DOHH2 (cell line): ENCODE data around the gene IL9R.

Source experiments
- H3F3A ChIP-seq: fragments of 200-600 bp; sonication (generic), shearing (Covaris generic); 2 replicates; pipeline ENCODE4 v1.6.0; 2016; ENCODE audit warnings: antibody characterized with exemption, mild to moderate bottlenecking; ENCODE audit not compliant: control insufficient read depth, insufficient read depth
- H3K27ac ChIP-seq: fragments of 200-600 bp; sonication (generic); 2 replicates; pipeline ENCODE4 v1.5.1; 2014; ENCODE audit warnings: low read depth, mild to moderate bottlenecking, low read length, moderate library complexity
- H3K27me3 ChIP-seq: fragments of 200-600 bp; sonication (generic); 2 replicates; pipeline ENCODE4 v1.6.1; 2014; ENCODE audit warnings: mild to moderate bottlenecking, low read length, mixed read lengths; ENCODE audit not compliant: control insufficient read depth
- H3K36me3 ChIP-seq: fragments of 200-600 bp; sonication (generic); 2 replicates; pipeline ENCODE4 v1.6.1; 2014; ENCODE audit warnings: mild to moderate bottlenecking, low read length, moderate library complexity, mixed read lengths; ENCODE audit not compliant: control insufficient read depth
- H3K4me1 ChIP-seq: fragments of 200-600 bp; sonication (generic); 2 replicates; pipeline ENCODE4 v1.6.1; 2014; ENCODE audit warnings: mild to moderate bottlenecking, low read length, mixed read lengths; ENCODE audit not compliant: control insufficient read depth
- H3K4me2 ChIP-seq: fragments of 200-600 bp; sonication (generic); 2 replicates; pipeline ENCODE4 v1.6.0; 2014; ENCODE audit warnings: mild to moderate bottlenecking, low read length, moderate library complexity
- H3K4me3 ChIP-seq: fragments of 200-600 bp; sonication (generic); 2 replicates; pipeline ENCODE4 v1.5.1; 2014; ENCODE audit warnings: mild to moderate bottlenecking, low read length, mixed read lengths
- H3K79me2 ChIP-seq: fragments of 200-600 bp; sonication (generic); 2 replicates; pipeline ENCODE4 v1.6.1; 2014; ENCODE audit warnings: mild to moderate bottlenecking, low read length, mixed read lengths; ENCODE audit not compliant: control insufficient read depth
- H3K9me2 ChIP-seq: fragments of 200-600 bp; sonication (generic); replicated peaks from 2 replicates; pipeline ENCODE4 v1.6.1; 2014; ENCODE audit warnings: mild to moderate bottlenecking, low read length, mixed read lengths; ENCODE audit not compliant: control insufficient read depth
- H3K9me3 ChIP-seq: fragments of 200-600 bp; sonication (generic); 2 replicates; pipeline ENCODE4 v1.6.1; 2014; ENCODE audit warnings: antibody characterized with exemption, low read length, mixed read lengths; ENCODE audit not compliant: control insufficient read depth, insufficient read depth
- H4K20me1 ChIP-seq: fragments of 200-600 bp; sonication (generic); 2 replicates; pipeline ENCODE4 v1.6.0; 2014; ENCODE audit warnings: low read depth, mild to moderate bottlenecking, antibody characterized with exemption, low read length, moderate library complexity; ENCODE audit not compliant: control insufficient read depth, insufficient read depth
- CTCF ChIP-seq: fragments of 200-600 bp; sonication (generic); IDR thresholded peaks from one replicate; pipeline ENCODE4 v1.5.1; 2014; ENCODE audit warnings: antibody characterized with exemption, mild to moderate bottlenecking, low read depth, low read length; ENCODE audit not compliant: poor library complexity, severe bottlenecking
- EZH2phosphoT487 ChIP-seq: fragments of 200-600 bp; sonication (generic); IDR thresholded peaks from 2 replicates; pipeline ENCODE4 v1.6.1; 2017; ENCODE audit warnings: borderline replicate concordance, mild to moderate bottlenecking, antibody characterized with exemption, low read length, moderate library complexity, mixed read lengths

The IL9R gene

GRCh38 chrX:155957843-155958242 is 39.7 kb upstream of the IL9R start:
- H3K27ac ChIP-seq: no peak overlapping the region
- no peaks in the 10 kb centered on the region for H3K9me2 ChIP-seq
- H3K4me1 ChIP-seq: no peaks in the 10 kb centered on the region
- H3K27me3 ChIP-seq: no peaks in the 10 kb centered on the region
- no peaks in the 10 kb centered on the region for H3K79me2 ChIP-seq
- H3K4me2 ChIP-seq: no peak overlapping the region
- TF ChIP-seq CTCF (no peak), EZH2phosphoT487 (no peak)
- H4K20me1 ChIP-seq: no peaks in the 10 kb centered on the region
- no peaks in the 10 kb centered on the region for H3K9me3 ChIP-seq
- no peaks in the 10 kb centered on the region for H3K36me3 ChIP-seq
- no peak overlapping the region for H3K4me3 ChIP-seq
- H3F3A ChIP-seq: no peaks in the 10 kb centered on the region

DNA sequence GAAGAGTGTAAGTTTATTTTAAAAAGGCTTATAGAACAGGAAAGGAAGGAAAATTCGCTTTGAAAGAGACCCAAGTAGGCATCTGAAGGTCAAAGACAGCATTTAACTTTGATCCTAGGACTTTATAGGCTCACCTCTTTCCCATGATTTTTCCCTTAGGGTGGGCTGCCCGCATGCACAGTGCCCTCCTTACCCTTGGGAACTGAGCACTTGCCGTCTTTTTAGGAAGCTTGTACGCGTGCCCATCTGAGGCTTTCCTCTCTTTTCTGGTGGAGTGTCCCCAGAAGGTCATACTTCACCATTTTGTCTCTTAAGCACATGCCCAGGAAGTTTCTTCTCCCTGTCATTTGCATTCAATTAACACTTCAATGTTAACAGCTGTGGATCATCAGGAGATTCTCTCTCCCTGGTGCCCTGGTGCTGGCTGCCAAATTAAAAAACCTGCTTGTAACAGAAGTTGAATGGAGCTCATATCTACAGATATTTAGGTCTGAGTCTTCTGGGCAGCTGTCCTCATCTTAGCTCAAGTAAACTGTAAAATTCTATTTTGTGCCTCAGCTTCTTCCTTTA is 38.4 kb upstream of the IL9R start:
- TF ChIP-seq EZH2phosphoT487 (no peak), CTCF (no peak)
- Histone ChIP-seq H3K4me3 (no peak overlapping the region), H3K27ac (no peak overlapping the region), H3K9me3 (peaks cover 3% of the 10 kb centered on the region; the same call in 1 of the 2 replicates), H3K36me3 (no peaks in the 10 kb centered on the region), H3K4me2 (no peak overlapping the region), H3K9me2 (no peaks in the 10 kb centered on the region), H4K20me1 (no peaks in the 10 kb centered on the region), H3K4me1 (no peaks in the 10 kb centered on the region), H3F3A (no peaks in the 10 kb centered on the region), H3K27me3 (no peaks in the 10 kb centered on the region), H3K79me2 (no peaks in the 10 kb centered on the region)

DNA sequence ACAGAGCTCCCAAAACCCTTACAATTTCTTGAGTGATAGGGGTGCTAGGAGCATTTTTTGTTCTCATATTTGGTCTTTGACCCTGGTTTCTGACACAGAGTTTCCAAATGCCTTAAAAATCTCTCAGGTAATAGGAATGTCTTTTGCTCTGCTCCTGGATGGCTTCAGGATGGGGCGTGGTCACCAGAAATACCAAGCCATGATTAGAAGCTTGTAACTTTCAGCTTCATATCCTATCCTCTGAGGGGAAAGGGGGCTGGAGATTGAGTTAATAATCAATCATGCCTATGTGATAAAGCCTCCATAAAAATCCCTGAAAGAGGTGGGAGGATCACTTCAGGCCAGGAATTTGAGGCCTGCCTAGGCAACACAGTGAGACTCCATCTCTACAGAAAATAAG is 34.6 kb upstream of the IL9R start:
- no peak overlapping the region for H3K27ac ChIP-seq
- H3K36me3 ChIP-seq: no peaks in the 10 kb centered on the region
- H3K4me2 ChIP-seq: no peak overlapping the region
- H4K20me1 ChIP-seq: no peaks in the 10 kb centered on the region
- no peaks in the 10 kb centered on the region for H3K9me2 ChIP-seq
- H3K9me3 ChIP-seq: peaks cover 3% of the 10 kb centered on the region; the same call in 1 of the 2 replicates
- no peaks in the 10 kb centered on the region for H3K4me1 ChIP-seq
- H3F3A ChIP-seq: no peaks in the 10 kb centered on the region
- TF ChIP-seq EZH2phosphoT487 (no peak), CTCF (no peak)
- no peaks in the 10 kb centered on the region for H3K27me3 ChIP-seq
- H3K79me2 ChIP-seq: no peaks in the 10 kb centered on the region
- H3K4me3 ChIP-seq: no peak overlapping the region
